Esophagus squamous epithelium (tissue), 4 donors: Measurements from ENCODE around the gene PRKACB.

Experiments used
- CTCF ChIP-seq, 6 experiments: fragments of 450-650 bp in 4 of 6; fragments of 200-600 bp in 2 of 6; sonication (generic) in 2 of 6; IDR thresholded peaks; one replicate each; pipeline ENCODE4 v1.5.1; 2016 to 2019; ENCODE audit warnings: antibody characterized with exemption in 6 of 6, mild to moderate bottlenecking in 4 of 6, moderate library complexity in 4 of 6
- POLR2A ChIP-seq, 4 donors: fragments of 450-650 bp; IDR thresholded peaks; one replicate each; pipeline ENCODE4 v1.6.1; 2017; ENCODE audit warnings: antibody characterized with exemption in 4 of 4, mild to moderate bottlenecking in 4 of 4, moderate library complexity in 3 of 4

- no peak for TF ChIP-seq POLR2A (IDR thresholded peaks at IDR 0.05)
- TF ChIP-seq CTCF (IDR thresholded peaks at IDR 0.05), result no peak
Measured at GRCh38 chr1:84267476-84267875, 123.4 kb downstream of the PRKACB start.
